ENCODE results near the gene CCDC116.
"Not testable (repeated sequence)": the region's sequence is repeated elsewhere in the genome, so short reads cannot be mapped to it uniquely, and the experiment has no call there.

CCDC116 gene

GRCh38 chr22:21632931-21633330, 371 bp downstream of the CCDC116 start:
- DNase-seq (ENCODE audit: low read depth), result no peak

GRCh38 chr22:21633481-21633880, 921 bp downstream of the CCDC116 start:
- no peak for DNase-seq (ENCODE audit: low read depth)

GRCh38 chr22:21634081-21634480, 1.5 kb downstream of the CCDC116 start:
- DNase-seq (ENCODE audit: low read depth), result no peak

DNA sequence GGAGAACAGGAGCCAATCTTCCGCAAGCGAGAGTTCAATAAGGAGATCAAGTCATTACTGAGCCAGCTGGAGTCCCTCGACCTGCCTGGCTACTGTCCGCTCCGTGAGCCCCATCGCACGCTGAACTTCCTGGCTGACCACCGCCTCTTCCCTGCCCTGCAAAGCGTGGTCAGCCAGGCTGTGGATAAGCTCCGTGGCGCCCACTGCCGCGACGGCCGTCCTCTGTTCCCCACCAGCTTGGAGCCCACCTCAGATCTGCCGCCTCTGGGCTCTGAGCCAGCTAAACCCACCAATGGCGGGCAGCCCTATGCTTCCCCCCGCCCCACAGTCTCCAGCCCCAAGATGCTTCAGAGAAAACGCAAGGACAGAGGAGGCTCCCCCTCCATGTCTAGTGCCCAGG, 2.3 kb downstream of the CCDC116 start:
- DNase-seq (ENCODE audit: low read depth), result no peak

DNA sequence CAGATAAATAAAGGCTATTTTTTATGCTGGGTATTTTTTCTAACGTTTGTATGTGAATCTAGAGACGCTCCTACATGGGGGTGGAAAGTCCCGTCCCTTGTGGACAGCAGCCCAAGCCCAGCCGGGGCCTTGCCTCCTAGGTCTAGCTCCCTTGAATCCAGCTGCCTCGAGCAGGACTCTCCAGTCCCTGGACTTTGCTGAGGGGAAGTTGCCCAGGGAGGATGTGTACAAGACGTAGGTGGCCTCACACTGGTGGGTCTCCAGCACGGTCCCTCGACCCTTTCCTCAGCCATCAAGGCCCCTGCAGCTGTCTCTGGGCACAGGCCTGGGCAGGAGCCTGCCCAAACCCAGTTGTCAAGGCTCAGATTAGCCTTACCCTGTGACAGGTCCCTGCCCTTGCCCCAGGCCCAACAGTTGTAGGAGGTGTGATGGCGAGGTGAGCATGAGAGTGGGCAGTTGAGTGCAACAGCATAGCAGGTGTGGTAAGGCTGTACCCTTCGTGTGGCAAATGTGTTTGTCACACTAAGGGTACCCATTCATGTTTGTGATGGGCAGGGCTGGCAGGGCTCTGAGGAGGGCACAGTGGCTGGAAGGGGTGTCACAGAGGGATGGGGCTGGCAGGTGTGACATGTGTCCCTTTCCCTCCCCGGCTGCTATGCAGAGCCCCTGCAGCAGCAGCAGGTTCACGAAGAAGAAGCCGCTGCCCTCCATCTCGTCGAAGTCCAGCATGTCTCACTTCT, 3.4 kb downstream of the CCDC116 start:
- no peak for DNase-seq (ENCODE audit: low read depth)

DNA sequence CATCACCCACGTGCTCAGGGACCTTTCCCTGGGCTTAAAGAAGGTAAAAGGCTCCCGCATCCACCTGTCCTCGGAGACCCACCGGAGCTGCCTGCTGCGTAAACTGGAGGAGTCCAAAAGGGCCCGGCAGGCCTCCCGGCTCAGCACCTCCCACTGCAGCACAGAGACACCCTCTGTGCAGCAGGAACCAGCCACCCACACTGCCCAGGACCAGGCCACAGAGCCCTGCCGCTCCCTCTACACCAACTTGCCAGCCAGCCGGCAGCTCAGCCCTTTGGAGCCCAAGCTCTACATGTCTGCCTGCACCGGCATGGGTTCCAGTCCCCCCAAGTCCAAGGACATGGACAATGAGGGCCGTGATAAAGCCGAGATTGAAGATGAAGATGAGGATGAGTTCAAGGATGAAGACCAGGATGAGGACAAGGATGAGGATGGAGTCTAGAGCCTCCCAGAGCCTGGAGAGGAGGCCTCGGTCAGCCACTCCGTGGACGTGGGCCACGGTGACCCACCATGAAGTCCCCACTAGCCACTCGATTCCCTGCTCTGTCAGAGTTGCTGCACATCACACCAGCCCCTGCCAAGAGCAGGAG, 4.2 kb downstream of the CCDC116 start:
- DNase-seq (ENCODE audit: low read depth), result no peak

- not testable (repeated sequence) for DNase-seq (ENCODE audit: low read depth)
Observed at GRCh38 chr22:21637450-21637849, 4.9 kb downstream of the CCDC116 start.

- DNase-seq (ENCODE audit: low read depth), result no peak
Observed at GRCh38 chr22:21639359-21639758, 6.8 kb downstream of the CCDC116 start.

- DNase-seq (ENCODE audit: low read depth), result no peak
Observed at GRCh38 chr22:21640810-21641209, 8.2 kb downstream of the CCDC116 start.

DNA sequence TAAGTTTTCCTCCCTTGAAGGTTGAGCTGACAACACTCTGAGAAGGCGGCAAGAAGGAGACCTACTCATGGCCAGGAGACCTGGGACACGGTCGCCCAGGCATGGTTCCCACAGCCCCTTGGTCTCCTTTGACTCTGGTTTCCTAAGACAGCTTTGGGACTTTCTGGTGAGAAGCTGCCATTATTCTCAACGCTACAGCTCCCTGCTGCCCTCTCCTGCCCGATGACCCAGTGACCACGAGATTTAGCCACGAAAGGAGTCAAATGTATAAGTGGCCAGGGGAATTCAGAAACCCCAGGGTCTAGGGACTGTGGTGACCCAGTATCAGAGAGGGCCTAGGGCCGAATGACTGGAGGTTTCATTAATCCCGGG, 8.8 kb downstream of the CCDC116 start:
- no peak for DNase-seq (ENCODE audit: low read depth)

GRCh38 chr22:21641789-21642583, 9.4 kb downstream of the CCDC116 start, which contains the start of gene SDF2L1:
TSS of gene SDF2L1 (plus strand) at chr22:21642302. CDS start at chr22:21642337, 35 bp downstream.
- peak; percentile 96 for DNase-seq (ENCODE audit: low read depth)

GRCh38 chr22:21642584-21643448, 10.3 kb downstream of the CCDC116 start:
- no peak for DNase-seq (ENCODE audit: low read depth)

GRCh38 chr22:21643533-21644357, 11.2 kb downstream of the CCDC116 start:
- no peak for DNase-seq (ENCODE audit: low read depth)

DNA sequence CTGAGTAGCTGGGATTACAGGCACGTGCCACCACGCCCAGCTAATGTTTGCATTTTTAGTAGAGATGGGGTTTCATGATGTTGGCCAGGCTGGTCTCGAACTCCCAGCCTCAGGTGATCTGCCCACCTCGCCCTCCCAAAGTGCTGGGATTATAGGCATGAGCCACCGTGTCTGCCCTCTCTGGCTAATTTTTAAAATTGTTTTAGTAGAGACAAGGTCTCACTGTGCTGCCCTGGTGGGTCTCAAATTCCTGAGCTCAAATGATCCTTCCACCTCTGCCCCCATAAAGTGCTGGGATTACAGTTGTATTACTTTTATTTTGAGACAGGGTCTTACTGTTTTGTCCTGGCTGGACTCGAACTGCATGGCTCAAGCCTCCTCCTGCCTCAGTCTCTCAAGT, 13.0 kb downstream of the CCDC116 start:
- not testable (repeated sequence) for DNase-seq (ENCODE audit: low read depth)

GRCh38 chr22:21646608-21647590, 14.3 kb downstream of the CCDC116 start:
- DNase-seq (ENCODE audit: low read depth), result peak; percentile 67

DNA sequence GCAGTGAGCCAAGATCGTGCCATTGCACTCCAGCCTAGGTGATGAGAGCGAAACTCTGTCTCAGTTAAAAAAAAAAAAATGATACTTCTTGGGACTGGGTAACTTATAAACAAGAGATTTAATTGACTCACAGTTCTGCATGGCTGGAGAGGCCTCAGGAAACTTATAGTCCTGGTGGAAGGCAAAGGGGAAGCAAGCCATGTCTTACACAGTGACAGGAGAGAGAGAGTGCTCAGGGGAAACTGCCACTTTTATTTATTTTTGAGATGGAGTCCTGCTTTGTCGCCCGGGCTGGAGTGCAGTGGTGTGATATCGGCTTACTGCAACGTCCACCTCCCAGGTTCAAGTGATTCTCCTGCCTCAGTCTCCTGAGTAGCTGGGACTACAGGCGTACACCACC, 17.7 kb downstream of the CCDC116 start:
- no peak for DNase-seq (ENCODE audit: low read depth)

DNA sequence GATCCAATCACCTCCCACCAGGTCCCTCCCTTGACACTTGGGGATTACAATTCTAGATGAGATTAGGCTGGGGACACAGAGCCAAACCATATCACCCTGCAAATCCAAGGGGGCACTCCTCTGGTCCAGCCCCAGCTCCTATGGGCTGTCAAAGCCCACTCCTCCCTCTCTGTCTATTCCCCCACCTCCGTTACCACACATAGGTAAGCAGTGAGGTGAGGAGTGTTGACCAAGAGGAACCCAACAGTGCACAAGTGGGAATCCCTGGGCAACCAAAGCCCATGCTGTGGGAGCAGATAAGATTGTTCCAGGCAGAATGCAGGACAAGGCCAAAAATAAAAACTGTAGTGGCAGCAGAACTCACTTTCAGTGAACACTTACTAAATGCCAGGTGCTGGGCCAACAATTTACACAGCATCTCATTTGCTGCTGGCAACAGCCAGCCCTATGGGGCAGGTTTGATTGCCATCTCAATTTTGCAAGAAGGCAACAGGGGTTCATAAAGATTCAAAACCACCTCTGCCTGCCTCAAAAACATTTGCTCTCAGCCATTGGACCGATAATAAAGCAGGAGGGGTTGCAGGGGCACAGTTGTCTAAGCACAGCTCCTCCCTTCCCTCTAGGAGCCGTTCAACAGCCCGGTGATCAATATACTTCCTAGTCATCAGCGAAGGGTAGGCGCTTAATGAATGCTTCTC, 18.4 kb downstream of the CCDC116 start:
- no peak for DNase-seq (ENCODE audit: low read depth)

DNA sequence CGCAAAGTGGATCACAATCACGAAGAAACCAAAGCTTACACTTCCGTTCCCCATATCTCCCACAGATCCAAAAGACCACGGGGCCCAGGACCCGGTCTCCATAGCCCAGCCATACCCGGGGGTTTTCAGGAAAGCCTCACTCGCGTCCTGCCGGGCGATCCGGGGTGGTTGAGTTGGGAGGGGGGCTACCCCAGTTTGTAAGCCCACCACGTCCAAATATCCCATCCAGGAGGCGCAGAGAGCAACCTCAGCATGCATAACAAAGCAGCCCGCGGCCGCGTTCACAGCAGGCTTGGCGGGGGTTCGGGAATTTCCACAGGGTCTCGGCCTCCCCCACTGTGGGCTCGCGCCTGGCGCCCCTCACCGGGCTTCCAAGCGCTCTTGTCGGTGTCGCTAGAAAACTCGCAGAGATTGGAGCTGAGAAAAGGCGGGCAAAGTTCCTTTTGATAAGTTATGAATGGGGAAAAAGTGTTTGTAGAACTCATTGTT, 19.0 kb downstream of the CCDC116 start:
- no peak for DNase-seq (ENCODE audit: low read depth)

- peak; percentile 69 for DNase-seq (ENCODE audit: low read depth)
Observed at GRCh38 chr22:21652010-21652546, 19.5 kb downstream of the CCDC116 start.
